ENCODE measurements around the gene ARL6IP4.
"Not testable (repeated sequence)": the region's sequence is repeated elsewhere in the genome, so short reads cannot be mapped to it uniquely, and the experiment has no call there.

Gene ARL6IP4

GRCh38 chr12:123013185-123014095 lies 33.0 kb downstream of the ARL6IP4 start:
- no peak for DNase-seq (ENCODE audit: low read depth)

- not testable (repeated sequence) for DNase-seq (ENCODE audit: low read depth)
Measured at GRCh38 chr12:123014473-123014872, 34.0 kb downstream of the ARL6IP4 start.

GRCh38 chr12:123017753-123018152 lies 37.3 kb downstream of the ARL6IP4 start:
- DNase-seq (ENCODE audit: low read depth) = no peak

GRCh38 chr12:123019841-123020138 lies 39.3 kb downstream of the ARL6IP4 start:
- DNase-seq (ENCODE audit: low read depth) = no peak

DNA sequence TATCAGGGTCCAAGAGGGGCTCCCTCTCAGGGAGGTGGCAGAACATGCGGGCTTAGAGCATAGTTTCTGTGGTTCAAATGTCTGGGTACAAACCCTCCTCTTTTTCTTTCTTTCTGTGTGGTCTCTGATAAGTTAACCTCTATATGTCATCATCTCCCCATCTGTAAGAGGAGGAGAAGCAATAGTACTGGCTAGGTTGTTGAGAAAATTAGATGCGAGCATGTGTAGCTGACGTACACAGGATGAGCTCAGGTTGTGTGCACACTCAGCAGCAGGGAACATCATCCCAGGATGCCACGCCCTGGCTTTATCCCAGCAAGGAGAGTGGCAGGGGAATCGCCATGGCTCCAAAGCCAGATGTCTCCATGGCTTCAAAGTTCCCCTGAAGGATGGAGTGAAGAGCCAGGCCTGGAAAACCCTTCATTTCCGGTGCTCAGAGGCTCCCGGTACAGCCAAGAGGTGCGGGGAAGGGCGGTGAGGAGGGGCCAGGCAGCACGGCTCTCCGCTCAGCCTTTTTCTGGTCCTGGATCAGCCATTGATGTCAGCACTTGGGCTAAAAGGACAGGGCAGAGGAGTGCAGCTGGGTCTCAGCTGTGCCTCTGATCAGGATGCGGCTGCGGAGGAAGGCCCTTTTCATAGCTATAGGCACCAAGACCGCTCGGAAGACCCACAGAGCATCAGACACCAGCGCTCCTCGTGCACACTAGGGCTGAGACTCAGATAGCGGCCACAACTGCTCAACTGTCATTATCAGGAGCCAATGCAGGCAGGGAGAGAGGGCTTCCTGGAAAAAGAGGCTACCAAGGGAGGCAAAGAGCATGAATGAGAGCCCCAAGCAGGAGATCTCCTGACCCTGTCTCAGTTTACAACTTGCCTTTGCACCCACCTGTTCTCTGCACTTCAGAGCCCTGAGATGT lies 41.5 kb downstream of the ARL6IP4 start:
- DNase-seq (ENCODE audit: low read depth) = no peak

GRCh38 chr12:123022846-123023245 lies 42.4 kb downstream of the ARL6IP4 start:
- no peak for DNase-seq (ENCODE audit: low read depth)

- no peak for DNase-seq (ENCODE audit: low read depth)
Measured at GRCh38 chr12:123024819-123025391, 44.4 kb downstream of the ARL6IP4 start.

DNA sequence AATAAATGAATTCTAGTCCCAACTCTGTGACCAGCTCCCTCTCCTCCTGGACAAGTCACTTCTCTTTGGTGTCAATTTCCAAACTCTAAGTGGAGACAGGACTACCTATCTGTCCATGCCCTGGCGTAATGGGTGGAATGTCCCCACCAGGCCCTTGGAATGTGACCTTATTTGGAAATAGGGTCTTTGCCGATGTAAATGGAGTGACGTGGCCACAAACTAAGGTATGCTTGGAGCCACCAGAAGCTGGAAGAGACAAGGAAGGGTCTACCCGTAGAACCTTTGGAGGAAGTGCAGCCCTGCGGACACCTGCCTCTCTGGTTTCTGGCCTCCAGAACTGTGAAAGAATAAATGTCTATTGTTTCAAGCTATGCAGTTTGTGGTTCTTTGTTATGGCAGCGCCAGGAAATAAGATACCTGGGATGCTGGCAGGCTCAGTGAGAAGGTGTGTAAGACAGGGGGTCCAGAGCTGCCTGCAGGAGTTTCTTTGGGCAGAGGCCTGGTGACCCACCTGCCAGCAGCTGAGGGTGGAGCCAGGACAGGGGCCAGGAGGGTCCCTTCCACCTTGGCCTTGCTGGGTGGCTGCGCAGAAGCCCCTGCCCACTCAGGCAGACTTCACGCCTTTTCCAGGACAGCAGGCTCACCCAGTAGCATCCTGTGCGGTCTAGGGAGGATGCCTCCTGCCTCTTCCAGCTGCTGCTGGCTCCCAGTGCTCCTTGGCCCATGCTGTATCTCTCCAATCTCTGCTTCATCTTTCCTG lies 45.8 kb downstream of the ARL6IP4 start:
- no peak for DNase-seq (ENCODE audit: low read depth)

- no peak for DNase-seq (ENCODE audit: low read depth)
Measured at GRCh38 chr12:123027726-123028445, 47.4 kb downstream of the ARL6IP4 start.

- no peak for DNase-seq (ENCODE audit: low read depth)
Measured at GRCh38 chr12:123028475-123028874, 48.0 kb downstream of the ARL6IP4 start.

DNA sequence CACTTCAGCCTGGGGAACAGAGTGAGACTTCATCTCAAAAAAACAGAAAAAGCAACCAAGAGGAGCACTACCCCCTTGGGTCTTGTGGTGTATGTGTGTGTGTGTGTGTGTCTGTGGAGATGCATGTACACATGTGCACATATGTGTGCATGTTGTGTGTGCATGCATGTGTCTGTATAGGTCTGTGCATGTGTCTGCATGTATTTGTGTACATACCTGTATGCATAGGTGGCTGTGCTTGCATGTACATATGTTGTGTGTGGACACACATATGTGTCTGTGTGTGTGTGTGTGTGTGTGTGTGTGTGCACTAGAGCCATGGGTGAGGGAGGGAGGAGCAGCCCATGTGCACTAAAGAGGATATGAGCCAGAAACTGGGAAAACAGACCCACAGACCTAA lies 49.1 kb downstream of the ARL6IP4 start:
- no peak for DNase-seq (ENCODE audit: low read depth)

- DNase-seq (ENCODE audit: low read depth) = no peak
Measured at GRCh38 chr12:123030686-123031085, 50.2 kb downstream of the ARL6IP4 start.

DNA sequence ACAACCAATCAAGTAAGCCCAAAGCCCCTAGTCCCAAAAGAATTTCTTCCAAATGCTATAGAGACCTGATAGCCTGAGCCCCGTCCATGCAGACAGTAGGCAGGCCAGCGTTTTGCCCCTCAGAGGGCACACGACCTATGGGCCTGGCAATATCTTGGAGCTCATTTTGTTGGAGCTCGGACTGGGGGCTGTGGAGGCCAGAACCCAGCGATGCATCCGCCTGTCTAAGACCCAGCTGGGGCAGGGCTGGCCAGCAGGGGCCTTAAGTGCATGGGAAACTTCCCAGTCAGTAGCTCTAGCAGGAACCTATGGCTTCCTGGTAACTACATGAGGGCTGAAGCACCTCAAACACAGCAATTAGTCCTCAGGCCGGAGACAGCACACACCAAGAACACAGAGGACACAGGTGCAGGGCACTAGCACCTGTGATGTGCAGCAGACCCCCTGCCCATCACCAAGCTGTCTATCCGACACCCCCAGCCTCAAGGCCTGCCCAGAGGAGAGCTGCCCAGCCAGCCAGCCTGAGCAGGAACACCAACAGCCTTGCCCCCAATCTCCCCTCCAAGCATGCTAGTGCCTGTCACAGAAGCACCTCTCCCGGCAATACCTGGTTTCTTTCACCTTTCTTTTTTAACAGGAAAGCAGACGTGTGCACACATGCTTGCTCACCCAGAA lies 50.8 kb downstream of the ARL6IP4 start:
- DNase-seq (ENCODE audit: low read depth) = no peak

All from fibroblast of the conjunctiva (primary cell).